Activated CD4-positive, alpha-beta T cell treated with anti-CD3 and anti-CD28 coated beads for 1 hour (primary cell): ENCODE data around the gene BMAL1.

Experiments used
- DNase-seq: peaks from one replicate; pipeline ENCODE4 v3.0.0-alpha.2; 2020

The BMAL1 gene

DNA sequence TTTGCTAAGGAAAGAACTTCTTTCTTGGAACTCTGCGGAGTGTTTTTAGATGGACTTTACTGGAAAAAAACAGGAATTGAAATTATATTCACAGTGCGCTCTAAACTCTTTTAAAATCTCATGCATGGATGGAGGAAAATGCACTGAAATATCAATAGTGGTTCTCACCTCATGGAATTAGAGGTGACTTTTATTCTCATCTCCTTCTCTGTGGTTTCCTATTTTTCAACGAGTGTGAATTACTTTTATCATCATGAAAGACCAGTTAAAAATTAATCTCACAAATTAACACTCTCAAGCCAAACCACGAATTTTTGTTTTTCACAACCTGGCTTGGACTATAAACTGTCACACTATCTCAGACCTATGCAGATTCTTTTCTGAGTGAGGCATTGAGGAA lies 16.6 kb downstream of the BMAL1 start:
- DNase-seq, result no peak

DNA sequence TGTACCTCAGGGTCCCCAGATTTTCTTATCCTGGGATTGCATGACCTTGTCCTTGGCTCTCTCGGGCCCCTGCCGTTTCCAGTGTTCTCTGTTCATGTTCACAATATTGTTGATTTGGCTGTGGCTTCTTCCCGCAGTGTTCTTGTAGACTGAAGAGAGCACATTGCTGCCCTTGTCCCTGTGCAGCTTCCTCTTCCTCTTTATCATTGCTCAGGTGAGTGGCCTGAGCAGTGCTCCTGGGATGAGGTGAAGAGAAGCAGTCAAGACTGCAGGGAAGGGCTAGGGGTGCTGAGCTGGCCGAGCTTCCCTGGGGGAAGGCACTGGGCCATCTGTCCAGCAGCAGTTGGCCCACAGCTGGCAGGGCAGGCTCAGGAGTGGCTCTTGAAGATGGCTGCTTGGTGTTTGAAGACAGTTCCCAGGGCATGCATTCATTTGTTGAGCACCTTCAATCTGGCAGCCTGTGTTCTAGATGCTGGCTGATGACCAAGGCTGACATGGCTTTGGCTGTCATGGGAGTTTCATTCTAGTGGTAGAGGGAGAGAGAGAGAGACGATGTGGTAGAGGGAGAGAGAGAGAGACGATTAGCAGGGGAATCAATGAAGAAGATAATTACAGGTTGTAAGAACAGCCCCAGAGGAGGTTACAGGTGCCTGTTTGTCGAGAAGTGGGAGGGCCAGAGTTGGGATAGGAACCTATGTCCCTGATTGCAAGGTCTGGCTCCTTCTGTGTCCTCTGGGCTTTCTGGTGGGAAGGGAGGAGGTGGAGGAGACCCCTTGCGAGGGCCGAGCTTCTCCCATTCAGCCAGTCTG lies 17.4 kb downstream of the BMAL1 start:
- no peak for DNase-seq

DNA sequence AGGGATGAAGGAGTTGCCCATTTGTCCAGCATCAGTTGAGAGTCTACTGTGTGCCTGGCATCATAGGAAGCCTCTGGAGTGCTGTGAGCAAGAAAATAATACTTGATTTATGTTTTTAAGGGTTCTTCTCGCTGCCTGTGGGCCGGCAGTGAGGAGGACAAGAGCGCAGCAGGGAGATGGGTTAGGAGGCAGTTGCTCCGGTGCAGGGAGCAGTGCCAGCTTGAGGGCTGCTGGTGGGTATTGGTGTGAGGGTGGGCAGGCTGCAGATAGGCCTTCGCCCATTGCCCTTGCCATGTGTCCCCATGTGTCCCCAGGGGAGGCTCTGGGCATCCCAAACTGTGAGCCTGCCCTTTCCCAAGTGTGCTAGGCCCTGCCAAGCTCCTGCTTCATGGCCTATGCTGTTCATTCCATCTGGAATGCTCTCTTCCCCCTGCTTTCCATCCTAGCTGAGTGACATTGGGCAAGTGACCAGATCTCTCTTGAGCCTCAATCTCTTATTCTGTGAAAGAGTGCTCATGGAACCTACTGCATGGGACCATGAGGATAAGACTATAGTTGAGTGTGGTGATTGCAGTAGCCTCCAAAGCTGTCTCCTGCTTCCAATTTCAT lies 19.8 kb downstream of the BMAL1 start:
- DNase-seq, result no peak

GRCh38 chr11:13297917-13298356 lies 20.3 kb downstream of the BMAL1 start:
- DNase-seq, result no peak

DNA sequence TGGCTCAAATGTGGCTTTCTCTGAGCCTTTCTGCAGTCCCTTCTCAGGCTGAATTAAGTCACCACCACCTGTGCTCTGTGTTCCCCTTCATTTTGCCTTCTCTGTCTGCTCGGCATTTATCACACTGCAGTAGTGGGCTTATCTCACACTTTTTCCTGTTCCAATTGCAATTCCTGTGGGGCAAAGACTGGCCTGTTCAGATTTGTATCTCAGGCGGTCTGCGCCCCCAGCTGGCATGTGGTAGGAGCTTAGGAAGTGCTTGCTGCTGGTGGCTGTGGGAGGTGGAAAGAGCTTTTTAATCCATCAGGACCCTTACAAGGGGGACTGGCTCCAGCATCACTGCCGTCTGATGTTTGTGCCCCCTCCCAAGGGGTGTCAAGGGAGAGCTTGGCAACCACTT lies 21.2 kb downstream of the BMAL1 start:
- DNase-seq, result no peak

- DNase-seq, result no peak
Measured at GRCh38 chr11:13301522-13301921, 23.9 kb downstream of the BMAL1 start.

GRCh38 chr11:13302420-13302958 lies 24.9 kb downstream of the BMAL1 start:
- DNase-seq, result no peak

DNA sequence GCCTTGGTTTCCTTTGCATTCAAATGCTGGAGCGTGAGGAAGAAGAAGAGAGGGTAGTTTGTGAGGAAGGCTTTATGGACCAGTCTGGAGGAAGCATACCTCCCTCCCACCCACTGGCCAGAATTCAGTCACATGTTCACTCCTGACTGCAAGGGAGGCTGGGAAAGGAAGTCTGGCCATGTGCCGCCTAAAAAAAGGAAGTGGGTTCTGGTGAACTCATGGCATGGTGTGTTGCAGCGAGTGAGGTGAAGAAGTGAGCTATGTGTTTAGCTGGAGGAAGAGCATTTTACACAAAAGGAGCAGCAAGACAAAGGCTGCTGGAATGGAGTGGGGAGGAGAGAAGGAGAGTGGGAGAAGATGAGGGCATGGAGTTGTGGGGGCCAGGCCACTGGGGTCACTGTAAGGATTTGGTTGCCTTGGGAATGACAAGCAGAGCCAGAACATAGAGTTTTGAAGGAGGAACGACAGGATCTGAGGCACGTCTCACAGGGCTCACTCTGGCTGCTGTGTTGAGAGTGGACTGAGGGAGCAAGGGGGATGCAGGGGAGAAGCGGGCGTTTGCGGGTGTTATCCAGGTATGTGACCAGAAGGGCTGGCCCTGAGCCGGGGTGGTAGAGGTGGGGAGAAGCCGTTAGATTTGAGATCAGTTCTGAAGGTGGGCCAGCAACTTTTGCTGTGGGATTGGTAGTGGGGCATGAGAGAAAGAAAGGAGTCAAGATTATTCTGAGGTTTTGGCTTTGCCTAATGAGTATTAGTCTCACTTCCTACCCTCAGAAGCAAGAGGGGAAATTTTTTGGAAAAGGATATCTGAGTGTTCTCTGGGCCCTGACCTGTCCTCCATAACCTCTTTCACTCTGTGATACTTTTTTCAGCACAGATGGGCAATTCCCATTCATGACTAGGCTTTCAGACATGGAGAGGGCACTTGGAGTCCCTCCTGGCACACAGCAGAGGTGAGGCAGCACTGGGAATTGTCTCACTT lies 26.4 kb downstream of the BMAL1 start:
- DNase-seq, result no peak

DNA sequence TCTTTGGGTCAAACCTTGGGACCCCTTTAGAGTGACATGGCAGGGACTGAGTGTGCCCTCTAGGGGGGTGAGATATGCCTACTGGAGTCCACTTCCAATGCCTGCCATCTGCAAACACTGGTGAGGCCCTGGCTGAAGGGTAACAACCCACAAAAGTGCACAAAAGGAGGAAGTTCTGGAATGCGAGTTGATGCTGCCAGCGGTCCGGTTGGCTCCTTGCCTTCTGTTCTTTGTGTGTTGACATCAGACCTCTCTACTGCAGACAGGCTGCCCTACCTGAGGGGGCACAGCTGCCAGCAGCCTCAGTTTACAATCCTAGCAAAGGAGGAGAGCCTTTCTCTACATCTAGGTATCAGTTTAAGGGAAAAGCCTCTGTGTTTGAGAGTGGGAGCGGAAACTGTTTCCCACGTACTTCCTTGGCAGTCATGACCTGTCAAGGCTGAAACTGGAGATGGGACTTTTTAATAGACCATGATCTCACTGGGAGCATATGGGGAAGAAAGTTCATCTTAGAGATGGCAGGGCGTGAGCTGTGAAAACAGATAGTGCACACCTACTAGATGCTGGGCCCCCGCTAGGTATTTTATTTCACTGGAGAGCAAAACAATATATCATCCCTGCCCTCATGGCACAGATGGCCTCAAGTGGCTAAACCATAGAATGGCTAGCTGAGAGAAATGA lies 27.2 kb downstream of the BMAL1 start:
- no peak for DNase-seq

GRCh38 chr11:13308704-13309103 lies 31.1 kb downstream of the BMAL1 start:
- DNase-seq, result no peak

DNA sequence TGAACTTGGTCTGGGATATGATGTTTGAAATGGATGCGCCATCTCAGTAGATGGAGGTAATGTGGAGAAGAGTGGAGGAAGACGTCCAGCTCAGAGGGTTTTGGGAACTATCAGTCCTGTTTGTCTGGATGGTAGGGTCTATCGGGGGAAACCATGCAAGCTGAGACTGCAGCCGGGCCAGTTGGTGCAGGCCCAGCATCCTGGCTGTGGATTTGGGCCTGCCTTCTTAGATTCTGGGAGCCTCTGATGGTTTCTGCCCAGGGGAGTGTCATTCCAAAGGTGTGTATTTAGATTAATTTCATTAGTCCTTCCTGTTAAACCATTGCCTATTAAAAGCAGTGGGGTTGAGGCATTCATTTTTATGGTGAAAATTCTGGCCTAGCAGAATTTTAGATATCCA lies 31.6 kb downstream of the BMAL1 start:
- no peak for DNase-seq

DNA sequence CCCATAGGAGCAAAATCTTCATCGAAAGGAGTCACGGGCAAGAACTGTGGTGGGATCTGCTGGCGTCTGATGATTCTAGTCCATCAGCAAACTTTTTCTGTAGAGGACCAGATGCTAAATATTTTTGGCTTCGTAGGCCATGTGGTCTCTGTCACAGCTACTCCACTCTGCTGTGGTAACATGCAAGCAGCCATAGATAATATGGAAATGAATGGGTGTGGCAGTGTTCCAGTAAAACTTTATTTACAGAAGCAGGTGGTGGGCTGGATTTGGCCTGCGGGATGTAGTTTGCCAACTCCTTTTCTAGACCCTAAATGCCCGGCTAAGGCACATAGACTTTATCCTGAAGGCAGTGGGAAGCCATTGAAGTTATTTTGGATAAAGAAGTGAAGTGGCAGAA lies 32.9 kb downstream of the BMAL1 start:
- no peak for DNase-seq

DNA sequence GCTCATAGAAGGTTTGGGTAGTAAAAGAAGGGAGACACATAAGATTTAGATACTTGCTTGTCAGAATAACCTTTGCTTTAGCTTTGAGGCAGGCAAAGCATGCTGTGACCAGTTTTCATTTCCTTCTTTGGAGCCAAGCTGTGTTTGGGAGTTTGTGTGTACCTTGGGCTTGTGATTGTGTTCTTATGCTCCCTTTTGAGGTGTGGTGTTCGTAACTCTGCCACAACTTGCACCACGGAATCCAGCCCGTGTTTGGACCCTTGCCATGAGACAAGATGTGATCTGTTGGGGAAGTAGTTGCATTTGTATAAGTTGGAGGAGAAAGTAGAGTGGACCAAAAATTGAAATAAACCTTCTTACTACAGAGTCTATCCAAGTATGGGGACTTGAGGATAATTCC lies 34.0 kb downstream of the BMAL1 start:
- DNase-seq, result no peak

GRCh38 chr11:13313005-13313819 lies 35.6 kb downstream of the BMAL1 start:
- no peak for DNase-seq

DNA sequence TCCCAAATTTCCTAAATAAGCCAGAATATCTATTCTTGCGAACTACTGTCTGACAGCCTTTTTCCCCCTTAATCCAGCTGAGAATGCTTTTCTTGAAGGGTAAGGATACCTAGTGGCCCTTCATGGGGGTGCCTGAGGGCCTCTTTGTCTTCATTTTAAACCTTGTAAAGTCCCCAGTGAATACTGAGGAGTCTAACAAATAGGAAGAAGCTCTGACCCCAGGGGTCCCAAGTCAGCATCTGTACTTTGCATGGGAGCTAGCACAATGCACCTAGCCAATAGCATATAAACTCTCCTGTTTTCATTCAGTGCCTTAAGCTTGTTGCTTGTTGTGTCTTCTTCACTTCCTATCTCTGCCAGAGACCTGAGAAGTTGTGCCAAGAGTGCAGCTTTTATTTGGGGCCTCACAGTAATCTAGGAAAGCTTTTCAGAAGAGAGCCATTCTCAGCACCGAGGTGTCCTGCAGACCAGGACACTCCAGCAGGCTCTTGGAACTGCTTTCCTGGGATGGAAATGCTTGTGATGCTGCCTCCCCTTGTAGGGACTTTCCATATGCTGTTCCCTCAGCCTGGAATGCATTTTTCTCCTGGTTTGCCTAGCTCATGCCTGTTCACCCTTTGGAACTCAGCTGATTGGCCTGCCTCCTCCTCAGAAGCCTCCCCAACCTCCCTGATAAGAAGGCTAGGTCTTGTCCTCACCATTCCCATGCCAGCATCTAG lies 37.2 kb downstream of the BMAL1 start:
- DNase-seq, result no peak

GRCh38 chr11:13315517-13316432 lies 38.2 kb downstream of the BMAL1 start:
- no peak for DNase-seq

DNA sequence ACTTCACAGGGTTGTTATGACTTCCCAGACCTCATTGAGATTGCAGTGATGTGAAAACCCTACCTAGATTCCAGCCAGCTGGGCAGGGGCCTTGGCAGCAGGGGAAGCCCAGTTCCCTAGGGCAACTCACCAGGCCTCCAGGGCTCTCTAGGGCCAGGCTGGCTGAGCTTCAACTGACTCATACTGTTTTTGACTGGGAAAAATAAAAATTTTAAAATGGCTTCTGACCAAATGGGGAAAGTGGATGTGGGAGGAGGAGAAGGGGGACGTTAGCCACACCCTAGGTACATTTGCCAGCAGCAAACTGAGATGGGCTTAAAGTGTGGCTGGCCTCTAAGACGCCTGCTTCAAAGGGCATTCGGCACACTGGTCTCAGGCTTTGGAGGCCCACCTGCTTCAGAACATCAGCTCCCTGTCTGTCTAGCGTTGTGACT lies 39.0 kb downstream of the BMAL1 start:
- no peak for DNase-seq

- no peak for DNase-seq
Measured at GRCh38 chr11:13317293-13318080, 39.9 kb downstream of the BMAL1 start.
